Activated CD4-positive, alpha-beta T cell treated with anti-CD3 and anti-CD28 coated beads for 4 hours (primary cell): ENCODE measurements around the gene ATXN8OS.
"Not testable (repeated sequence)": the region's sequence is repeated elsewhere in the genome, so short reads cannot be mapped to it uniquely, and the experiment has no call there.

ENCODE experiments used
- DNase-seq, 2 donors: peaks; one replicate each; pipeline ENCODE4 v3.0.0-alpha.2; 2020

The ATXN8OS gene

DNA sequence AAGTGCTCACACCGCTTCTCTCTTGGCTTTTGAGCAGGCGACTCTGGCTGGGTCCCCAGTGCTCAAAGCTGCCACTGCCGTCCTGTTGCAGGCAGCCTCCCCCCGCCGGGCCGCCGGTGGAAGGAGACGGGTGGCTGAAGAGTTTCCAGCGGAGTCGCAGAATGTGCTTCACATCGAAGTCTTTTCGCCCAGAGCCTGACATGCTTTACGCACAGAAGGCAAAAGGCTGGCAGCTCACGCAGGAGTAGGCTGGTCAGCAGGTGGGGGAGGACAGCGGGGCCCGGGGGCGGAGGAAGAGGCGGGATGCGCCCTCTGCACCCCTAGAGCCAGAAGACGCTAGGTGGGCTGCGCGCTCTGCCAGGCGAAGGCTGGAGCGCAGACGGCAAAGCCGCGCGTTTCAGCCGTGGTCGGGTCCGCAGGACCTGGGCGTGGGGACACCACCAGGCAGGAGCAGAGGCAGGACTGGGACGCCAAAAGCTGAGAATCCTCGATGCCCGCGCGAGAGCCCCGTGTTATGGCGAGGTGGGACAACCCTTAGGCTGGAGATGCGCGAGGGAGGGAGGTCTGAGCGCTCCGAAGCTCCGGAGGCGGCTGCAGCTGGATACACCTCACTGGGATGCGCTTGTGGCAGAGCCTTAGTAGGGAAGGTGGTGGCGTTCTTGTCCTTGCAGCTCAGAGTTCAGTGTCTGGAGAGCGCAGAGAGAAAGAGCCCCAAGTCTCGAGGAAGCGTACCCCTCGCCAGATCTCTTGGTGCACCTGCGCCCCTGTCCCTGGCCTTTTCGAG, at the start of gene ATXN8OS:
Gene ATXN8OS, plus strand, starts transcription at position 329 of the 784 bp plus-strand sequence.
- DNase-seq: no peak

DNA sequence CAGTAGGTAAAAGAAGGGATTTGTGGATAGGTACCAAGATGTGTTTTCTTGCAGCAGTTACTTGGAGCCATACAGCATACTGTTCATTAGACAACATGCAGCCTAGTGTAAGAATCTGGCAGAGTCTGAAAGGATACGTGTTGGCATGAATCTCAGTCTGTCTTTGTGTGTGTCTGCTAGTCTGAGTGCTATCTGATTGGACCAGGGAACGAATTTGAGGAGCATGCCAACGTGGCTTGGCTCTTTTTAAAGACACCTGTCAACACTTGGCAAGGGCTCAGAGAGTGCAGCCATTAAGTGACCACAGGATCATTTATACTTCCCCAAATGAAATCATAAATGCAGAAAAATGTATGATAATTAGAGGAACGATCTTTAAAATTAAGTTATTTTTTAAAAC, 27.6 kb upstream of the ATXN8OS start:
- no peak for DNase-seq

DNA sequence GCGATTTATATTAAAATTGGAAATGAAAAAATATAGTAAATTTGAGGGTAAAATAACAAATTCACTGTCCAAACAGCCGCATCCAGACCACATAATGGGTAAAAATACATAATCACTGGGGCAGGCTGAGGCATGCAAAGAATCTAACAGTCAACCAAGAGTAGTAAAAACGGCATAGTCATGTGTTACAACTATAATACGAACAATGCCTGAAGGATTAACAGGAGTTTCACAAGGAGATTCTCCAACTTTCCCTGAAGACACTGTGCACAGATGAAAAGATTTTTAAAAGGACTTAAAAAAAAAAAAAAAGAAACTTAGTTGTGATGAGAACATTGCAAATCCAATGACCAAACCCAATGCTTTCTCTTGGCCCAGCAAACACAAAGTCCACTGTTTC, 20.4 kb upstream of the ATXN8OS start:
- no peak for DNase-seq

DNA sequence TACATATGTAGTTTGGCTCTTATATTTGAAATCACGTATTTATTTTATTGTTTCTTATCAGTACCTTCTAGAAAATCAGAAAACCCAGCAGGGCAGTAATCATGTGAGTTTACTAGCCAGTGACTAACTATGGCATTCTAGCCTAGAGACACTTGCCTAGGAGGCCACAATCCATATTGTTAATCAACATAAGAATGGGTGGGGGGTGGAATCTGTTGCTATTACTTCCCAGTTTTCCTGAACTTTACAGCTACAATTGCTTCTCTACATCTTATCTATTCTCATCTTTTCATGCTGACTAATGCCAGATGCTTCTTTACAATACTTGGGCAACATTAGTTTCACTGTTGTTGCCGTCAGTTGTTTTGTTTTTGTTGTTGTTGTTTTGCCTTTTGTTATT, 18.7 kb upstream of the ATXN8OS start:
- DNase-seq: no peak

DNA sequence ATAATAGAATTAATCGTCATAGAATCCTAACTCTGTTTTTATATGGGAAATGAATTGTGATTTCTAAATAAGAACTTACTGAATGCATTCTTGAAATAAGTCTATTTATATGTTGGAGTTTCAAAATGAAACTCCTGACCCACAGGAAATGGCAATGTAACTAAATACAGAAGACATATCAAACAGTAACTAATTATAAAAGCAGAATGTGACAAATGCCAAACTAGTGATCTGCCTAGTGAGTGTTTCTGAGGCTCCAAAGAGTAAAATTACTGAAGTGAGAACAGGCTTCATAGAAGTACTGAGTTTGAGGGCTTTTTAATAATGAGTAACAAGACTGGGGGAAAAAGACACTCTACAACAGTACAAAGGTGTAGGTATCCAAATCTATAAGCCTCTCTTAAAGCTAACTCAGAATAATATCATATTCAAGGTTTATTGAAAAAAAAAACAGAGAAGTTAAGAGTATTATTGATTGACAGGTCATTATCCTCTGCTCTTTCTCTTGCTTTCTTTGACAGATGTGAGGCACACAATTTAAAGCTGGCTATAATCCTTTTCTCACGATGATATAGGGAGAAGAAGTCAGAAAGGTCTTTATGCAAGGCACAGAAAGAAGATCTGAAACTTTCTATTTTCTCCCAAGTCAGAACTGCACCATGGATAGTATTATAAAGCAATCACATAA, 17.4 kb upstream of the ATXN8OS start:
- DNase-seq: no peak

DNA sequence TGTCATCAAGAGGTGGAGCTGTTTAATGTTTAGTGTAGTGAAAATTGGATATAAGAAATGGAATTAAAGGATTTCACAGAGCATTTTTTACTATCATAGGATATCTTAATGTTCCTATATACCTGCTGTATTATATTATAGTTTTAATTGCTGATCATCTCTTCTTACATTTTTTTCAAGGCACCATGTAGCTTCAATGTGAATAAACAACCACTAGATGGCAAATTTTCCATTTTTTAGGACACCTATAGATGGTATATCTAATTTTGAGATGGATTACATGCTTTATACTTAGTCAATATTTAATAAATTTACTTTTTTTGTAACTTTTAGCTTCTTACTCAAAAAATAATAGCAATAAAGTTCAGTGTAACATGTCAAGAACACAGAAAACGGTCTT, 9.0 kb upstream of the ATXN8OS start:
- DNase-seq: no peak

DNA sequence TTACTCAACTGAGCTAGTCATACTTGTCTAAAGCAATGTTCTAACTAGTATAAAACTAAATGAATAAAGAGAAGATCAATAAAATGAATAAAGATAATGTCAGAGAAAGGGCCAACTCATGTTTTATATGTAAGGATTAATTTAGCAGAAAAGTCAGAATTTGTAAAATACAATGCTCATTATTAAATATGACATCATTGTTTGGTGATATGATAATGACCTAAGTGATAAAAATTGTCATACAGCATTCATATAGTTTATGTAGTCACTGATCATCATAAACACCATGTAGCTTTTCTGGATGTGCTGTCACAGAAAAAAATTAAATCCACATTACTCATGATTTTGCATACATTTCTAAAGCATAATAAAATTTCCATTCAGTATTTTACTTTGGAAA, 3.1 kb upstream of the ATXN8OS start:
- DNase-seq: no peak

DNA sequence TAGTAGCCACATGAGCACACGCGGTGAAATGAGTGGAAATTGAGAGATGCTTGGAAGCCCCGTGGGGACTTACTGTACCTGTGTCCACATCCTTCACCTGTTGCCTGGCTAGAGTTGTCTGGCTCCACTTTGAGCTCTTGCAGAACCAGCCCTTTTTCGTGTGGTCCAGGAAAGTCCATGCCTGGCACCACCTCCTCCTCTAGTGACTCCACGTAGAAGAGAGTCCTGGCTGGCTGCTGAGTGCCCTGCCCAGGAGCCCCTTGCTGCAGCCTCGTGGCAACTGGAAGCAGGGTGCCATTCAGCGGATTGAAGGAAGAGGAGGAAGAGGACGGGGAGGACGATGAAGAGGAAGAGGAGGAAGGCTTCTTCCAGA, 515 bp upstream of the ATXN8OS start:
- no peak for DNase-seq

DNA sequence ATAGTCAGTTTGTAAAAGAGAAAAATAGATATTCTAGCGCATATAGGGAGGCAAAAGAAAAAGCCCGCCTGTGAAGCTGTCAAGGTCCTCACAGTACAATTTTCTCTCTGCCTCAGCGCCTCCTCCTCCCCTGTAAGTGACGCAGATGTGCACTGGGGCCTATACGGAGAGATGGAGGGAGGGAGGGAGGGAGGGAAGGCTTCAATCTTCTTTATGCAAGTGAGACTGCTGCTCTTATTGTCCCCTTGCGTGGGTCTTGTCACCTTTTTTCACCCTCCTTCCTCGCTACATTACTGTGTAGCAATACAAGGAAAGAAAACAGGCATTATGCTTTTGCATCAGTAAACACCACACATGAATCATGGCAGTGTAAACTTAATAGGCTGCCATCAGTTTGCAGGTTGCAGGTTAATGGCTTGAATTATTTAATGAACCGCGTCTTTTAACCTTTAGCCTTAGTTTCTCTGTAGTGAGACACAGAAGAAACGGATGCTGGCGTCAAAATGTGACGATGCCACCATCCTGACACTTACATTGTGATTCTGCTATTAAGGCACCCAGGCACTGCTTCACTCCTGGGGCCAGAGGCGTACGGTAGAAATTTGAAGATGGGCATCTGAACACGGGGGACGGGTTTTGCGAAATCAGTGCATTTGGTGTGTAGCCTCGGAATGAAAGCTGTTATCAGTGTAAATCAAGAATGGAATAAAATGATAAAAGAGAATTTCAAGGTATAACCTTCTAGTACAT, 905 bp downstream of the ATXN8OS start, which contains the start of gene KLHL1:
Gene KLHL1, minus strand, starts transcription at position 97 of the 750 bp plus-strand sequence. CDS start 753 bp downstream, outside the sequence.
- DNase-seq: no peak

DNA sequence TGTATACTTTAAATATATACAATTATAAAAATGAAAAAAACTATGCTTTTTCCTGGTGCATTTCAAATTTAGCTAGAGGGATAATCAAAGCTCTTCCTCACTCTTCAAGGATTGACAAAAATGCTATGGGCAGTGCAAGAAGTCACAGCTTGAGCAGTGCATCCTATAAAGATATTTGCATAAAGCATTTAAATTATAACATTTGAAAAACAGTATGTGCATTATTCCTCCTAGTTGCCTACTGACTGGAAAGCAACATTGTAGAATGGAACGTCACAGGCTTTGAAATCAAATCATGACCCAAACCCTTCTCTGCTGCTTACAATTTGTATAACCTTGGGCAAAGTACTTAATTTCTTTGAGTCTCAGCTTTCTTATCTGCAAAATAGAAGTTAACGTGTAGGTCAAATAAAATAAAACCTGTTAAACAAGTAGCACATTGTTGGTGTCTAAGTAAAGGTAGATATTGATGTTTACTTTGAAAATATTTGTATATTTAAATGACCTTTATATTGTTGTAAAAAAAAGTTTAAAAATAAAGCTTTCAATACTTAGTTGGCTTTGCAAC, 9.8 kb downstream of the ATXN8OS start:
- no peak for DNase-seq

DNA sequence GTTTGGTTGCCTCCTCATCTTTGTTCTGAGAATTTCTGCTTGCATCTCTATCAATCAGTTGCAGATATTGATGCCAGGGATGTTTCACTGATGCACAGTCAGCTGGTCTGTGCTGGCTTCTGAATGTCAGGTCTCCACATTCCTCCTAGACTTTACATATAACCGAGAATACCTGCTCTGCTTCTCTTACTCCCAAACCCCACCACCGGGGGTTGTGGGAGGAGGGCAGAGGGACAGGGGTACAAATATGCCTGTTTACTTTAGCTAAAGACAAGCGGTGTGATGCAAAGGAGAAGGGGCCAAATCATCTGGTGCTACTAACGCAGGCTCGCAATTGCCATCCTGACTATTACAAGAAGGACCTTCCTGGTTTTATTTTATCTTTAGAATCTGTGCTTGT, 18.1 kb downstream of the ATXN8OS start:
- DNase-seq: no peak

DNA sequence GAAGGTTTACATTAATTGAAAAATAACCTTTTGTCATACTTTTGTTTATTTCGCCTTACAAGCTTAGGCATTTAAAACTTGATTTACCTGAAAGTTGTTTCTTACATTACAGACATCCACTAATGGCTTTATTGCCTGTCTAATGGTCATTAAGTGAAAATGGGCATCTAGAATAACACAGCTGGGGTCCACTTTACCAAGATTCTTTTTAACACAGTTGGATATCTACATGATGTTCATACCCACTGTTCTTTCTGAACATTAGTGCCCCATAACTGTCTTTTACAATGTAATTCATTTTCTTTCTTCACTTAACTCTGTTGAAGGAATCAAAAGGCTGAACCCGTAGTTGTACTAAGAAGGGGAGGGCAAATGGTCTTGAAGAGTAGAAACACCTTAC, 20.5 kb downstream of the ATXN8OS start:
- no peak for DNase-seq

DNA sequence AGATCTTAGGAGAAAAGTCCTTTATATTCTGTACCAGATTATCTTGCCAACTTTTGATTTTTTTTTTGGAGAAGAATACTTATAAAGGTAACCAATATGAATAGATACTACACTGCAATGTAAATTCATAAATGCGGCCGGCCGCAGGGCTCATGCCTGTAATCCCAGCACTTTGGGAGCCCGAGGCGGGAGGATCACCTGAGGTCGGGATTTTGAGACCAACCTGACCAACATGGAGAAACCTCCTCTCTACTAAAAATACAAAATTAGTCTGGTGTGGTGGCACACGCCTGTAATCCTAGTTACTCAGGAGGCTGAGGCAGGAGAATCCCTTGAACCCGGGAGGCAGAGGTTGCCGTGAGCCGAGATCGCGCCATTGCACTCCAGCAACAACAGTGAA, 35.0 kb downstream of the ATXN8OS start:
- DNase-seq: not testable (repeated sequence)

DNA sequence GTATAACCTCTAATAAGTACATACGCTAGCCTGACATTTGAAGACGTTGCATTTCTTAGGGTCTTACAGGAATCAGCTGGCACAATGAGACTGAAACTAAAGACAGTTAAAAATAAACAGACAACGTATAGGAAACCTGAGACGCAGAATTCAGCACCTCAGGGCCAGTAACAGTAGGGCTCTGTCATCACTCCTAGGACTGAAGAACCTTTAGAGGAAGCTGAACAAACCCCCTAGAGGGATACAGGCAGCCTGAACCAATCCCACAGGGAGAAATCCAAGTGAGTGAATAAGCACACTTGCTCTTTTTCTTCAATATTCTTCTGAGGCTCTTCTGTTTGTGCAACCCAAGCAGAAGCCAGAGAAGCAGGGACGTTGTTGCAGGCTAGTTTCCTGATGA, 54.5 kb downstream of the ATXN8OS start:
- no peak for DNase-seq

DNA sequence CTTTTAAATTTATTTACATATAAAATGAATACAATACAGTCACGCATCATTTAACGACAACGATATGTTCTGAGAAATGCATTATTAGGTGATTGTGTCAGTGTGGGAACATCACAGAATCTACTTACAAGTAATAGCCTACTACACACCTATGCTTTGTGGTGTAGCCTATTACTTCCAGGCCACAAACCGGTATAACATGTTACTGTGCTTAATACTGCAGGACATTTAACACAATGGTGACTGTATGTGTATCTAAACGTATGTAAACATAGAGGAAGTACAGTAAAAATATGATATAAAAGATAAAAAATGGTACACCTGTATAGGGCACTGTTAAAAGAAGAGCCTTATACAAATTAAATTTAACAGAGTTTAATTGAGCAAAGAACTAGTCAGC, 63.1 kb downstream of the ATXN8OS start:
- no peak for DNase-seq

DNA sequence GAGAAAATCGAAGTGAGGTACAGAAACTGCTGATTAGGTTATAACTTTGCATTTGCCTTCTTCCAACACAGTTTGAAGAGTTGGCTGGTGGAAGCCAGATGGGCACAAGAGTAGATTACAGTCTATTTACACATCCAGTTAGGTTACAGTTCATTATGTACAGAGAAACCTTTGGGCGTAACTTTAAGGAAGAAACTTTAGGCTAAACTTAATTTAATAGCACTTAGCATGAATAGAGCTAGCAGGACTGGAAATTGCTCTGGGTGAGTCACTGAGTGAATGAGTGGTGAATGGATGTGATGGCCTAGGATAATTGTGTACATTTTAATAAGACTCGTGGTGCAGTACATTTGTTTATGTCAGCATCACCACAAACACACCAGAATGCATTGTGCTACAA, 63.5 kb downstream of the ATXN8OS start:
- DNase-seq: no peak

DNA sequence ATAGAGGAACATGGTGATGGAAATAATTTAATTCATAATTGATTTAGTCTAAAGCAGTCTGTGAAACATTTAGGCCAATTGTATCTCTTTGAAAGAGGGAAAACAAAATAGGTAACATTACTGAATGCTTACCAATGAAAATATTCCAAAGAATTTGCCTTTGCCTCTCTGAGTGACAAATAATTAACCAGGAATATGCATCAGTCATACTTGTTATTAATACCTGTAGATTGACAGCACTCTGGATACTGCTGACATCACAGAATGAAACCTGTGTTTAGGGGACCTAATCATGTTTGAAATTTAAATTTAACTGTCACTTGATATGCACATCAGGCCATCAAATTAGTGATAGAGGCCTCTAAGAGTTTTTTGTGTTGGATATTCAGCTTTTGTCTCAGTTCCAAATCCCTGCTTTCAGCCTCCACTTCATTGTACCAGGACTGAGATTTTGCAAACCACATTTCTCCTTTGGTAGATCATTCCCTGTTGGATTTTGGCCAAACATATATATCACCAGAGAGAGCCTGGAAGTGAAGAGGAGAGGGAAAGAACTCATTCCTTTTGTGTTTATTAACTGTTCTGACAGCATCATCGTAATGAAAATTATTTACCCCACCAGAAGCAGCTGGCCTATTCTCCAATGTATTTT, 65.4 kb downstream of the ATXN8OS start:
- no peak for DNase-seq

DNA sequence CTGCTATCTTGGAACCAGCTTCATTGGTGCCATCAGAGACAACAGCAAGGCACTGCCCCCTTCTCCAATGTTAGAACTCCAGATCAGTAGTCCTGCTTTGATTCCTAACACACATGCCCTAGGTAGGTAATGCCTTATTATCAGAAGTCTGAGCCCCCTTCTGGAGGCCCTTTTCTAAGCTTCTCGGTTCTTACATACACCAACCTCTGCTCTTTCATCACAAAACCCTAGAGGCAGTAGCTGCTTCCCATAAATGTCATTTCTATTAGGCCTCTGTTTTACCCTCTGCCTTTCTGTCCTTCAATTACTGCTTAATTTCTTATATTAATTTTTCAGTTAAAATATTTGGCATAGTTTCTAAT, 66.0 kb downstream of the ATXN8OS start:
- no peak for DNase-seq

DNA sequence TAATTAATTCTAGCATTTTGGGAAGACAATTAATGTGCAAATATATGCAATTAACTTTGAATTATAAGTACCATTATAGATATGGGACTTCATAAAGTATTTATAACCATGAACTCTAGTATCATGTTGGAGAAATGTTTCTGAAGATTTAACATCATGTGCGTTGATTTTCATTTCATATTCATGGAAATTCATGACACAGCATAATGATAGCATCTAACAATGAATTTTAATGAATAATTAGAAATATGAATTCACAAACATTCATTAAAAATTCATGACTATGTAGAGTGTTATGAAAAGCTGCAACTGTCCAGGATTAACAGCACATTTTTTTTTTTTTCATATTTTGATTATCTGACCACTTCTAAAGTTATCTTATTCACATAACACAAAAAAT, 70.7 kb downstream of the ATXN8OS start:
- no peak for DNase-seq
